GM12864 (cell line): Measurements from ENCODE around the gene ABLIM2.

Source experiments
- DNase-seq: peaks from one replicate; pipeline ENCODE4 v3.0.0-alpha.2; 2011; ENCODE audit warnings: low read depth
- H3K4me3 ChIP-seq: 2 replicates; pipeline ENCODE4 v1.5.1; 2011; ENCODE audit warnings: mild to moderate bottlenecking, low read depth, low read length, control low read depth
- TF ChIP-seq, protein P1 (sequence below): IDR thresholded peaks from 2 replicates; pipeline ENCODE4 v1.5.1; 2011; ENCODE audit warnings: low read depth, mild to moderate bottlenecking, moderate library complexity, low read length, control low read depth, inconsistent platforms; ENCODE audit errors: missing control alignments

ABLIM2 gene

DNA sequence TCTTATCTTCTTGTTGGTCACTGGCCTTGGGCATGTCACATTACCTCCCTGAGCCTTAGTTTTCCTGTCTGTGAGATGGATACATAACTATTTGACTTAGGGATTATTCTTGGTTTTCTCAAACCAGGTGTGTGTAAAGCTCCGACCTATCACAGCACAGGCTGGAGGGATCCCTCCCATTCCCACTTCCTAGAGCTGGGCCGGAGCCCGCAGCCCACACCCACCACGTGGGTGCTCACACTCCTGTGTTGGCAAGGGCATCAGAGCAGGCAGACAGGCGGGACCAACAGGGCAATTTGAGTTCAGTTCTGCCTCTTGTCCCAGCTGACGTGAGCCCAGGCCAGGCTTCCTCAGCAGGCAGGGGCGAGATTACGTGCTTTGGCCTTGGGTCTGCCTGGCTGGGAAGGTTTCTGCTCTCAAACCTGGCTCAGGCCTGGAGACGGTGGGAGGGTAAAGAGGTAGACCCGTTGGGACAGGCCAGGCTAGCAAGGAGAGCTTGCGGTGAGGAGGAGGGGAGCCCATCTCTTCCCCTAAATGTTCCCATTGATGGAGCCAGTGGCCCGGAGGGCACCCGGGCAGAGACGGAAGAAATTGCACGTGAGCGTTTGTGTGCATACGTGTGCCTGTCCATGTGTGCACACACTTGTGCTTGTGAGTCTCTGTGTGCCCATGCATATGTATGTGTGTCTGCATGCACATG, 39.7 kb upstream of the ABLIM2 start:
- TF ChIP-seq, protein P1, sequence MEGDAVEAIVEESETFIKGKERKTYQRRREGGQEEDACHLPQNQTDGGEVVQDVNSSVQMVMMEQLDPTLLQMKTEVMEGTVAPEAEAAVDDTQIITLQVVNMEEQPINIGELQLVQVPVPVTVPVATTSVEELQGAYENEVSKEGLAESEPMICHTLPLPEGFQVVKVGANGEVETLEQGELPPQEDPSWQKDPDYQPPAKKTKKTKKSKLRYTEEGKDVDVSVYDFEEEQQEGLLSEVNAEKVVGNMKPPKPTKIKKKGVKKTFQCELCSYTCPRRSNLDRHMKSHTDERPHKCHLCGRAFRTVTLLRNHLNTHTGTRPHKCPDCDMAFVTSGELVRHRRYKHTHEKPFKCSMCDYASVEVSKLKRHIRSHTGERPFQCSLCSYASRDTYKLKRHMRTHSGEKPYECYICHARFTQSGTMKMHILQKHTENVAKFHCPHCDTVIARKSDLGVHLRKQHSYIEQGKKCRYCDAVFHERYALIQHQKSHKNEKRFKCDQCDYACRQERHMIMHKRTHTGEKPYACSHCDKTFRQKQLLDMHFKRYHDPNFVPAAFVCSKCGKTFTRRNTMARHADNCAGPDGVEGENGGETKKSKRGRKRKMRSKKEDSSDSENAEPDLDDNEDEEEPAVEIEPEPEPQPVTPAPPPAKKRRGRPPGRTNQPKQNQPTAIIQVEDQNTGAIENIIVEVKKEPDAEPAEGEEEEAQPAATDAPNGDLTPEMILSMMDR, result no peak
- H3K4me3 ChIP-seq, result no peak overlapping the region
- no peak for DNase-seq

DNA sequence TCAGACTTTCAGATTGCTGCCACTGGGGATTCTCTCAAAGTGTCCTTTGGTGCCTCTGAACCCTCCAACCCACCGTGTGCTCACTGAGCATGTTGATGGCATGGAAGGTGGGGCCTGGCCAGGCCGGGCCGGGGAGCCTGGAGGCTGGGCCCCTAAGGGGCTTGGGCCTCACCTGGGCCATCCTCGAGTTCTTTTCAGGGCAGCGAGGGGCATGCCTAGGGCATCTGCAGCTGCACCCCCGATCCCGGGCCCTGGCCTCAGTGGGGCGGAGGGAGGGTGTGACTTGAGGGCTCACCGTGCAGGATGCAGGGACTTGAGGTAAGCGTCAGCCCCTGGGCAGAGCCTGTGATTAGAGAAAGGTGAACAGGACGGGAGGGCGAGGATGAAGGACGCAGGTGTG, 38.9 kb upstream of the ABLIM2 start:
- H3K4me3 ChIP-seq, result no peak overlapping the region
- TF ChIP-seq, protein P1, result no peak
- DNase-seq, result no peak

DNA sequence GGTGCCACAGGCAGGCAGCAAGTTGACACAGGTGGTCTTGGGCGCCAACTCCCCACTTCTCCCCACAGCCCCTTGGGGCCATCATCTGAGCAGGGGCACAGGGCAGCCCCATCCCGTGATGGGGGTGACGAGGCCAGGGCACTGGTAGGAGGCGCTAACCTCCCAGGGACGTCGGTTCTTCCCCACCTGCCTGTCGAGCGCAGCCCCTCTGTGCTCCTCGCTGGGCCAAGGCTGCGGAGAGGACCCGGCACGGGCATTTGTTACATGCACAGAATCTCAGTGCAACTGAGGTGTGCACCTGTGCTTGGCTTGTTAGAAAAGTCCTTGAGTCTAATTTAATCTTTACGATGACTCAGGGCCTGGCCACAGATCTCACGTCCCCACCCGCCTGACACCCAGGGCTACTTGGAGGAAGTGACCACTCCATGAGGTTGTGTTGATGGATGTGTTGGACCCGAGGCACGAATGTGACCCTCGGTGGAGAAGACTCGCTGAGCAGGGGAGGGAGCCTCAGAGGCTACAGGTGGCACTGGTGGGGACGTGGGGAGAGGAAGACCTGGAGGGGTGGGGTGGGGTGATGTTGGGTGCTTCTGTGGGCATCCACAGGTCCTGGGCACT, 37.3 kb upstream of the ABLIM2 start:
- no peak for DNase-seq
- TF ChIP-seq, protein P1, result no peak
- no peak overlapping the region for H3K4me3 ChIP-seq

DNA sequence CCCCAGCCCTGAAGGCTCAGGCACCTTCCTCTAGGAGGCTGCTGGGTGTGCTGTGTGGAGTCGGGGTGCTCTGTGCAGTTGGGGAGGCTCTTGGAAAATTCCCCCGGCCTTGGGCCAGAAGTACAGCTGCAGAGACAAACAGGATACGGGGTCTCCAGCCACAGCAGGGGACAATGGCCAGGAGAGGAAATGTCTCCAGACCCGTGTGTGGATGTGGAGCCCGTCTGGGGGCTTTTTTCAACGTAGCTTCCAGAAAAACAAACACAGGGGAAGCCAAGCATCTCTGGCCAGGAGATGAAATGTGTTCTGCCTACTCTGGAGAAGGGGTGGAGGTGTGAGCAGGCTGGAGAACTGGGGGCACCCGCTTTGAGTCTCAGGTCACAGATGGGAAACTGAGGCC, 36.8 kb upstream of the ABLIM2 start:
- no peak overlapping the region for H3K4me3 ChIP-seq
- TF ChIP-seq, protein P1, result no peak
- no peak for DNase-seq

DNA sequence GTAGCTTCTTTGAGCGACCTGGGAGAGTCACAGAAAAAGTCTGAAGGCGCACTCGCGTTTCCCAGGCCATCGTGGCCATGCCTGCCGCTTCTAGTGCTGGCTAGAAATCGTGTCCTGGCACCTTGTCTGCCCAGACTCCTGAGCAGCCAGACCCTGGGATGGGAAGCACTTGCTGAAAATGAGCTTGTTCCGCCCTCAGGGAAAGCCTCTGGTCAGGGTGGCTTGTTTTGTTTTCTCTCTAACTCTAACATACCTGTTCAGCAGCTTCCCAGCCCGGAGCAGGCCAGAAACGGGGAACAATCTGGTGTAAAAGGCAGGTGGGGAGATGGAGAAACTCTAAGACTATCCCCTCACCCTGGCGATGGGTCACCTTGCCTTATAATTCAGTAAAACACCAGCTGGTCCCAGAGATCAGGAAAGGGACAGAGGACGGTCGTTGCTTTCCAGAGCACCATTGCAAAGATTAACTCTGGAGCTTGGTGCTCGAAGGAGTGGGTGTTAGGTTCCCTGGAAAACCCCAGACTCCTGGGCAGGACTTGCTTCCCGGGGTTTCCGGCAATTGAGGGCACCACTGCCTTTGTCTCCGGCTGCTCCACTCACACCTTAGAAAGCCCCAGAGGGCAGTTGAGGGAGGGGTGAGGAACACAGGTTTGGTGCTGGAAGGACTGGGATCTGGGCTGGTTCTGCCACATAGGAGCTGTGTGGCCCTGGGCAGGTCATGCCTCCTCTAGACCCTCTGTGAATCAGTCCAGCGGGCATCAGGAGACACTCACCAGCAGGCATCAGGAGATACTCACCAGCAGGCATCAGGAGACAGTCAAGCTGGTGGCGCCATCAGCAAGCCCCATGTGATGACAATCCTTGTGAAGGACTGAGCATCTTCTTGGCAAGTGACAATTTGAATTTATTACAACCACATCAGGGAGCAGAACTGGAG, 36.0 kb upstream of the ABLIM2 start:
- TF ChIP-seq, protein P1, result no peak
- no peak overlapping the region for H3K4me3 ChIP-seq
- DNase-seq, result no peak

DNA sequence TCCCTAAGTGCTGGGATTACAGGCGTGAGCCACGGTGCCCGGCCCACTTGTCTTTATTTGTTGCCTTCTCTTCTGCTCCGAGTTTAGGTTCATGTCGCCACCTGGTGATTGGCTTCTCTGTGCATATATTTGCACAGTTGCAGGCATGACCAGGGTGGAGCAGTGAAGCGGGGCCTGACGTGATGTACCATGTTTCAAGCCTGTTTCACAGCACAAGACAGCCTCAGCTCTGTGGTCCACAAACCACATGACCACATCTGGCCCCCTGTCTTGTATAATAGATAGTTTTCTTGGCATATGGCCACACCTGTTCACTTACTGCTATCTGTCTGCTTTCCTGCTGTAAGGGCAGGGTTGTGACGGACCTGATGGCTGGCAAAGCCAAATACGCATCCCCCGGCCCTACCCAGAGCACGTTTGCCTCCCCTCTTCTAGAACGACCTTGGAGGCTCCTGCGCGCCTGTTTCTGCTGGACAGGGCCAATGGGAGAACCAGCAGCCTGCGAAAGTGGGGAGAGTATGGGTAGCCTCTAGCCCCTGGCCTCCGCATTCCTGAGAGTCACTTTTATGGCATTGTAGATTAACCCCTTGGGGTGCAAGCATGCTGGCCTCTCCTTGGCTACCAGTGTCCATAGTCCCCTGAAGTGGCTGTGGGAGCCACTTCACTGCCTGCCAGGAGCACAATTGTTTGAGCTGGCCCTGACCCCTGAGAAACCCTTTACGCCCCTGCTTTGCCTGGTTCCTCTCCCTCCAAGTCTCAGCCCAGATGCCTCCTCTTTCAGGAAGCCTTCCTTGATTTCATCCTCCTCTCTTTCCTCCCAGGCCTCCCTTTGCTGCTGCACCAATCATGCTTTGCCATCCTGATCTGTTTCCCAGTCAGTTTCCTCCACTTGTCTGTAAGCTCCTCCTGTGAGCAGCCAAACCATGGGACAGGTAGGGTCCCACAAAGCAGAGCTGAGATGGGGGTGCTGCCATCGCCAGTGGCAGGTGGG, 34.4 kb upstream of the ABLIM2 start:
- no peak overlapping the region for H3K4me3 ChIP-seq
- TF ChIP-seq, protein P1, result peak; percentile 33
- peak; percentile 57 for DNase-seq
